Panc1 (cell line): ENCODE data around the gene MSMB. TPM values are rescaled to one million over a fixed set of nuclear protein-coding genes. Genes with fewer than 3 reads are reported as not detected.

Source experiments
- ATAC-seq: fragments of 200-7000 bp; cut with Tn5 transposase; 2 replicates; pipeline ENCODE4 v1.9.1; 2020; ENCODE audit warnings: mild to moderate bottlenecking, moderate library complexity
- BruUV-seq: library from RNA; stranded (reverse); fragments of 400-500 nt; replicated peaks from 2 replicates; lab custom pipeline; 2021; lab: Mats Ljungman, UMichigan
- CTCF ChIA-PET: fragments of 300-600 bp; sonication (Branson Sonifier 250); formaldehyde crosslinking; loops from one replicate; lab custom pipeline; 2022; ENCODE audit warnings: antibody characterized with exemption; lab: Charles Lee
- POLR2A ChIA-PET: fragments of 300-600 bp; sonication (Branson Sonifier 250); formaldehyde crosslinking; loops from one replicate; lab custom pipeline; 2022; ENCODE audit warnings: antibody characterized with exemption; lab: Charles Lee
- DNase-seq: peaks from one replicate; pipeline ENCODE4 v3.0.0-alpha.2; 2010; ENCODE audit warnings: low read depth, low spot score
- H3K27ac ChIP-seq: 2 replicates; pipeline ENCODE4 v1.5.1; 2011; ENCODE audit warnings: mild to moderate bottlenecking, low read length, inconsistent platforms
- H3K27me3 ChIP-seq: fragments of 200-500 bp; sonication (Bioruptor generic); 2 replicates; pipeline ENCODE4 v1.6.0; 2014; ENCODE audit warnings: low read length, inconsistent platforms; ENCODE audit not compliant: control insufficient read depth, insufficient read depth
- H3K36me3 ChIP-seq: fragments of 200-500 bp; sonication (Bioruptor generic); 2 replicates; pipeline ENCODE4 v1.5.1; 2014; ENCODE audit warnings: inconsistent platforms, mild to moderate bottlenecking, low read length, moderate library complexity; ENCODE audit not compliant: control insufficient read depth, insufficient read depth
- H3K4me1 ChIP-seq: 2 replicates; pipeline ENCODE4 v1.5.1; 2011; ENCODE audit warnings: inconsistent platforms, mild to moderate bottlenecking, low read length, moderate library complexity; ENCODE audit not compliant: control insufficient read depth, insufficient read depth
- H3K4me3 ChIP-seq, 2 experiments: 2 replicates each; pipeline ENCODE4 v1.5.1; 2011 to 2012; ENCODE audit warnings: low read depth in 2 of 2, low read length in 2 of 2, mild to moderate bottlenecking in 2 of 2, inconsistent platforms in 1 of 2, moderate library complexity in 1 of 2
- H3K9me3 ChIP-seq: fragments of 200-500 bp; sonication (Bioruptor generic); 2 replicates; pipeline ENCODE4 v1.5.1; 2014; ENCODE audit warnings: low read depth, mild to moderate bottlenecking, inconsistent platforms, low read length, moderate library complexity; ENCODE audit not compliant: control insufficient read depth, insufficient read depth
- POLR2AphosphoS5 ChIP-seq: IDR thresholded peaks from 2 replicates; pipeline ENCODE4 v1.6.1; 2012; ENCODE audit warnings: mild to moderate bottlenecking, low read depth, low read length, moderate library complexity
- REST ChIP-seq, 2 experiments: IDR thresholded peaks; 2 replicates each; pipeline ENCODE4 v1.6.1; 2011 to 2012; ENCODE audit warnings: low read depth in 2 of 2, control low read depth in 1 of 2, low read length in 1 of 2, mild to moderate bottlenecking in 1 of 2, moderate library complexity in 1 of 2; ENCODE audit not compliant: insufficient read depth in 1 of 2
- SIN3A ChIP-seq: IDR thresholded peaks from 2 replicates; pipeline ENCODE4 v1.6.1; 2012; ENCODE audit warnings: low read depth, mild to moderate bottlenecking, low read length, moderate library complexity, borderline replicate concordance; ENCODE audit not compliant: insufficient read depth
- TCF7L2 ChIP-seq: IDR thresholded peaks from 2 replicates; pipeline ENCODE4 v1.6.1; 2011; ENCODE audit warnings: mild to moderate bottlenecking, low read depth, low read length, inconsistent platforms
- in situ Hi-C: cut with HindIII; loops from 2 replicates; pipeline ENCODE4 v1.10.0; 2016; ENCODE audit warnings: low sequenced_read_pairs, low pct_unique_long_range_greater_than_20kb
- intact Hi-C: fragments of 100-400 bp; cut with micrococcal nuclease; formaldehyde crosslinking; loops from one replicate; pipeline ENCODE4 v1.10.0; 2022; ENCODE audit not compliant: unreplicated experiment
- total RNA-seq: library from RNA; stranded (reverse); gene quantifications from one replicate; pipeline ENCODE4 v1.2.1, GENCODE V29; 2021; ENCODE audit not compliant: unreplicated experiment
- TF ChIP-seq, protein P1 (sequence below): fragments of 450-650 bp; IDR thresholded peaks from 2 replicates; pipeline ENCODE4 v1.5.1; 2017; ENCODE audit warnings: mild to moderate bottlenecking

Gene MSMB
- total RNA-seq, 1 experiment from 2014 or later = not detected

DNA sequence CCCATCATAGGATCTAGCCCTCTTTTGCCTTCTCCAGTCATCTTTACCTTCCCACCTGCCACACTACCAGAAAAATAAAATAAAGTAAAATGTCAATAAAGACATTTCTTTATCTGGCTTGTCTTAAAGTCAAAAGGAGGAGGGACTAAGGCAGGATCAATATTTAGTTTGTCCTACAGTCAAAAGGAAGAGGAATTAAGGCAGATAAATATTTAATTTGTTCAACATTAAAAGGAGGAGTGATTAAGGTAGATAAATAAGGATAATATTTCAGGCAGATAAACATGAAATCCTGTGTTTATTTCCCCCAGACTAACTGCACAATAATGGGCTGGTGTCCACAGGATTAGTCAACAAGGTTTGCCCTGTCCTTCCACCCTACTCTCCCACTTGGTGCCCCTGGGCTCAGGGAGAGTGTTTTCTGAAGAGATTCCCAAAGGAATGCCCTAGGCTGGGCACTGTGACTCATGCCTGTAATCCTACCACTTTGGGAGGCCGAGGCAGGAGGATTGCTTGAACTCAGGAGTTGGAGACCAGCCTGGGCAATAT, 18.3 kb upstream of the MSMB start:
- Histone ChIP-seq H3K36me3 (no peaks in the 10 kb centered on the region), H3K27me3 (no peaks in the 10 kb centered on the region; the same call in 1 of the 2 replicates), H3K9me3 (no peaks in the 10 kb centered on the region), H3K27ac (no peak overlapping the region), H3K4me1 (no peaks in the 10 kb centered on the region), H3K4me3 (no peak overlapping the region)
- no peak for DNase-seq
- in situ Hi-C loops (no loop called here), intact Hi-C loops (no loop called here)
- no peak for TF ChIP-seq TCF7L2
- TF ChIP-seq, protein P1, sequence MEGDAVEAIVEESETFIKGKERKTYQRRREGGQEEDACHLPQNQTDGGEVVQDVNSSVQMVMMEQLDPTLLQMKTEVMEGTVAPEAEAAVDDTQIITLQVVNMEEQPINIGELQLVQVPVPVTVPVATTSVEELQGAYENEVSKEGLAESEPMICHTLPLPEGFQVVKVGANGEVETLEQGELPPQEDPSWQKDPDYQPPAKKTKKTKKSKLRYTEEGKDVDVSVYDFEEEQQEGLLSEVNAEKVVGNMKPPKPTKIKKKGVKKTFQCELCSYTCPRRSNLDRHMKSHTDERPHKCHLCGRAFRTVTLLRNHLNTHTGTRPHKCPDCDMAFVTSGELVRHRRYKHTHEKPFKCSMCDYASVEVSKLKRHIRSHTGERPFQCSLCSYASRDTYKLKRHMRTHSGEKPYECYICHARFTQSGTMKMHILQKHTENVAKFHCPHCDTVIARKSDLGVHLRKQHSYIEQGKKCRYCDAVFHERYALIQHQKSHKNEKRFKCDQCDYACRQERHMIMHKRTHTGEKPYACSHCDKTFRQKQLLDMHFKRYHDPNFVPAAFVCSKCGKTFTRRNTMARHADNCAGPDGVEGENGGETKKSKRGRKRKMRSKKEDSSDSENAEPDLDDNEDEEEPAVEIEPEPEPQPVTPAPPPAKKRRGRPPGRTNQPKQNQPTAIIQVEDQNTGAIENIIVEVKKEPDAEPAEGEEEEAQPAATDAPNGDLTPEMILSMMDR = no peak
- no peak for TF ChIP-seq SIN3A
- TF ChIP-seq POLR2AphosphoS5 = no peak
- POLR2A ChIA-PET = no interaction called here
- ATAC-seq = no peak
- CTCF ChIA-PET = no interaction called here
- no TSS peak for BruUV-seq

DNA sequence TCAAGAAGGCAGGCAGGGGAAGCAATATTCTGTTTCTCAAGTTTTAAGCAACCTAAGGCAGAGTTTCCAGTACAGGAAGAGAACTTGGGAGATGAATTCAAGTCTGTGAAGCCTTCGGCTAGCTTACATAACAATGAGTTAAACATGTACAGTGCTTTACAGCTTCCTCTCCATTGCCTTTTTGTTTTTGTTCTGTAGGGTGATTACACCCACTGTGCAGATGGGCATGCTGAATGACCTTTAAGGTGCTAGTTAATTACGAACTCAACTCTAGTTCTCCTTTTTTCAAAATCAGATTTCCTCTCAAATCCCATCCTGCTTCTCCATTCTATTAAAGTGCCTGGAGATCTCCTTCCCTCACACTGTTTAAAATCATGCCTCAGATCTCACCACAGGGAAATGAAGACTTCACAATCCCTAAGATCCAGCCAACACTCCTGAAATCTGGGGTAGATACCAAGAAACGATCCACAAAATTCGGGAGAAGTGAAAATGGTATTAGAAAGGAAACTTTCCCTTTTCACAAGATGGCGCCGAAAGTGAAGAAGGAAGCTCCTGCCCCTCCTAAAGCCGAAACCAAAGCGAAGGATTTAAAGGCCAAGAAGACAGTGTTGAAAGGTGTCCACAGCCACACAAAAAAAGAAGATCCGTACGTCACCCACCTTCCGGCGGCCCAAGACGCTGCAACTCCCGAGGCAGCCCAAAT, 16.8 kb upstream of the MSMB start:
- CTCF ChIA-PET = no interaction called here
- no peaks in the 10 kb centered on the region for H3K36me3 ChIP-seq
- intact Hi-C loops (no loop called here), in situ Hi-C loops (no loop called here)
- TF ChIP-seq POLR2AphosphoS5 (no peak), SIN3A (no peak), REST (IDR thresholded peaks at IDR 0.05; ENCODE audit: insufficient read depth in 1 of 2, low read depth in 2 of 2, low read length in 1 of 2) (no peak), TCF7L2 (no peak)
- TF ChIP-seq, protein P1 = no peak
- ATAC-seq (no peak), DNase-seq (no peak)
- H3K27ac ChIP-seq = no peak overlapping the region
- no TSS peak for BruUV-seq
- POLR2A ChIA-PET = no interaction called here
- H3K4me1 ChIP-seq = no peaks in the 10 kb centered on the region
- H3K27me3 ChIP-seq = no peaks in the 10 kb centered on the region; the same call in 1 of the 2 replicates
- no peak overlapping the region for H3K4me3 ChIP-seq
- H3K9me3 ChIP-seq = no peaks in the 10 kb centered on the region
